Stimulated activated CD8-positive, alpha-beta memory T cell treated with anti-CD3 and anti-CD28 coated beads, Interleukin-4, amount 100 ng/mL, for 1 hour (primary cell): Measurements from ENCODE around the gene SPTSSB.

Source experiments
- DNase-seq, 2 donors: peaks; one replicate each; pipeline ENCODE4 v3.0.0-alpha.2; 2020; ENCODE audit warnings: low read depth in 2 of 2, low spot score in 1 of 2

SPTSSB gene

GRCh38 chr3:161392853-161393252, 21.5 kb upstream of the SPTSSB start:
- no peak for DNase-seq

- no peak for DNase-seq
Observed at GRCh38 chr3:161390200-161390599, 18.9 kb upstream of the SPTSSB start.

- no peak for DNase-seq
Observed at GRCh38 chr3:161389445-161390035, 18.2 kb upstream of the SPTSSB start.

- DNase-seq: no peak
Observed at GRCh38 chr3:161388855-161389254, 17.5 kb upstream of the SPTSSB start.

GRCh38 chr3:161386991-161387770, 15.9 kb upstream of the SPTSSB start:
- DNase-seq: no peak

GRCh38 chr3:161372321-161373260, 1.3 kb upstream of the SPTSSB start:
- DNase-seq: no peak

- no peak for DNase-seq
Observed at GRCh38 chr3:161369531-161369930, 1.8 kb downstream of the SPTSSB start.

GRCh38 chr3:161366094-161366493, 5.2 kb downstream of the SPTSSB start:
- no peak for DNase-seq

GRCh38 chr3:161358488-161358887, 12.8 kb downstream of the SPTSSB start:
- DNase-seq: no peak

- DNase-seq: no peak
Observed at GRCh38 chr3:161356287-161356686, 15.0 kb downstream of the SPTSSB start.

GRCh38 chr3:161355508-161355907, 15.8 kb downstream of the SPTSSB start:
- DNase-seq: no peak

GRCh38 chr3:161354554-161354953, 16.8 kb downstream of the SPTSSB start:
- DNase-seq: no peak

- no peak for DNase-seq
Observed at GRCh38 chr3:161351330-161351729, 20.0 kb downstream of the SPTSSB start.

GRCh38 chr3:161350916-161351315, 20.4 kb downstream of the SPTSSB start:
- no peak for DNase-seq

- DNase-seq: no peak
Observed at GRCh38 chr3:161349529-161350312, 21.6 kb downstream of the SPTSSB start.

- DNase-seq: no peak
Observed at GRCh38 chr3:161348796-161349400, 22.4 kb downstream of the SPTSSB start.

- no peak for DNase-seq
Observed at GRCh38 chr3:161347726-161348125, 23.6 kb downstream of the SPTSSB start.

GRCh38 chr3:161345023-161345422, 26.3 kb downstream of the SPTSSB start:
- DNase-seq: no peak

- no peak for DNase-seq
Observed at GRCh38 chr3:161343986-161344385, 27.3 kb downstream of the SPTSSB start.

GRCh38 chr3:161343540-161343939, 27.8 kb downstream of the SPTSSB start:
- DNase-seq: no peak

- no peak for DNase-seq
Observed at GRCh38 chr3:161342629-161343028, 28.7 kb downstream of the SPTSSB start.
